ENCODE data around the gene TBC1D14. TPM values are rescaled to one million over a fixed set of nuclear protein-coding genes. Genes with fewer than 3 reads are reported as not detected.

The TBC1D14 gene
- total and polyA plus RNA-seq, 9 of the 15 experiments (the other 6 are each of a cell fraction or from before 2014, with no cell fraction given), result 2.1 to 59.6 (median 44.8) TPM

DNA sequence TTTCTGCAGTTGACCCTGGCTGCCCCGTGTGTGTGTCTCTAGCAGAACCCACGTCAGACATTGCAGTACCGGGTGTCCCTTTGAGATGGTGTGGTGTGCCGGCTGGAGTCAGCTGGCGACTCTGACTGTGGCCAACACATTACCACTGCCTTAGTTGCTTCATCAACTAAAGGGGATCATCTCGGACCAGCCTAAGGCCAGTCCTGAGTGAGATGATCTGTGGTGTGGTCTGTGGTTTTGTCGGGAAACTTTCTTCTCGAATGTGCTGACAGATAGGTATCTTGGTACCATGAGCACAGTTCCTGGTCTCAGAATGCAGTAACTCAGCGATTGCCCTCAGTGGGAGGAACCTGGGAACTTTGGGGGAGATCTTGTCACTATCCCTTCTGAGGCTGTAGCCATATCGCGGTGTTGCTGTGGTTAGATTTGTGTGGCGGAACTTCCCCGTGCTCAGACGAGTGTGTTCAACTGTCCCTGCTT, 15.8 kb downstream of the TBC1D14 start (continued):
- TF ChIP-seq RBM22 (IDR thresholded peaks at IDR 0.05; ENCODE audit: low read depth, low read length, poor library complexity, severe bottlenecking) (no peak), ZNF140 (CRISPR knock-in tag; IDR thresholded peaks at IDR 0.05) (no peak), SRSF7 (optimal IDR thresholded peaks at IDR 0.05; ENCODE audit: low read depth, low read length) (no peak), ZNF445 (CRISPR knock-in tag; IDR thresholded peaks at IDR 0.05; ENCODE audit: low read depth) (no peak), CEBPG (CRISPR knock-in tag; IDR thresholded peaks at IDR 0.05) (peak; percentile 46; the same call in 1 of the 2 replicates), CEBPG (tag; conservative IDR thresholded peaks at IDR 0.05 in 1 of 2, IDR thresholded peaks at IDR 0.05 in 1 of 2) (peak; percentile 31 to 57; a peak in 2 of 4 replicates), MTF1 (CRISPR knock-in tag; IDR thresholded peaks at IDR 0.05; ENCODE audit: borderline replicate concordance) (no peak), ZNF24 (IDR thresholded peaks at IDR 0.05) (no peak), ZNF717 (CRISPR knock-in tag; IDR thresholded peaks at IDR 0.05) (no peak), TAL1 (IDR thresholded peaks at IDR 0.05) (no peak), TEAD2 (tag; IDR thresholded peaks at IDR 0.05) (no peak), HNRNPH1 (optimal IDR thresholded peaks at IDR 0.05; ENCODE audit: low read depth, low read length) (no peak), ETV1 (tag; conservative IDR thresholded peaks at IDR 0.05; ENCODE audit: low read depth) (no peak), SREBF1 (IDR thresholded peaks at IDR 0.05; ENCODE audit: borderline replicate concordance, low read depth, low read length) (no peak)
- TF ChIP-seq, protein P1, sequence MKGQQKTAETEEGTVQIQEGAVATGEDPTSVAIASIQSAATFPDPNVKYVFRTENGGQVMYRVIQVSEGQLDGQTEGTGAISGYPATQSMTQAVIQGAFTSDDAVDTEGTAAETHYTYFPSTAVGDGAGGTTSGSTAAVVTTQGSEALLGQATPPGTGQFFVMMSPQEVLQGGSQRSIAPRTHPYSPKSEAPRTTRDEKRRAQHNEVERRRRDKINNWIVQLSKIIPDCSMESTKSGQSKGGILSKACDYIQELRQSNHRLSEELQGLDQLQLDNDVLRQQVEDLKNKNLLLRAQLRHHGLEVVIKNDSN (CRISPR knock-in tag; IDR thresholded peaks at IDR 0.05), result no peak
- TF ChIP-seq, protein P2, sequence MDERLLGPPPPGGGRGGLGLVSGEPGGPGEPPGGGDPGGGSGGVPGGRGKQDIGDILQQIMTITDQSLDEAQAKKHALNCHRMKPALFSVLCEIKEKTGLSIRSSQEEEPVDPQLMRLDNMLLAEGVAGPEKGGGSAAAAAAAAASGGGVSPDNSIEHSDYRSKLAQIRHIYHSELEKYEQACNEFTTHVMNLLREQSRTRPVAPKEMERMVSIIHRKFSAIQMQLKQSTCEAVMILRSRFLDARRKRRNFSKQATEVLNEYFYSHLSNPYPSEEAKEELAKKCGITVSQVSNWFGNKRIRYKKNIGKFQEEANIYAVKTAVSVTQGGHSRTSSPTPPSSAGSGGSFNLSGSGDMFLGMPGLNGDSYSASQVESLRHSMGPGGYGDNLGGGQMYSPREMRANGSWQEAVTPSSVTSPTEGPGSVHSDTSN (CRISPR knock-in tag; IDR thresholded peaks at IDR 0.05; ENCODE audit: low read depth), result no peak
- TF ChIP-seq, protein P2 (tag; conservative IDR thresholded peaks at IDR 0.05; ENCODE audit: low read depth), result 0 out of 2 replicates have a peak, but pooled peaks have one; percentile 15
- TF ChIP-seq, protein P3, sequence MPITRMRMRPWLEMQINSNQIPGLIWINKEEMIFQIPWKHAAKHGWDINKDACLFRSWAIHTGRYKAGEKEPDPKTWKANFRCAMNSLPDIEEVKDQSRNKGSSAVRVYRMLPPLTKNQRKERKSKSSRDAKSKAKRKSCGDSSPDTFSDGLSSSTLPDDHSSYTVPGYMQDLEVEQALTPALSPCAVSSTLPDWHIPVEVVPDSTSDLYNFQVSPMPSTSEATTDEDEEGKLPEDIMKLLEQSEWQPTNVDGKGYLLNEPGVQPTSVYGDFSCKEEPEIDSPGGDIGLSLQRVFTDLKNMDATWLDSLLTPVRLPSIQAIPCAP (CRISPR knock-in tag; IDR thresholded peaks at IDR 0.05; ENCODE audit: borderline replicate concordance), result no peak
- TF ChIP-seq, protein P4, sequence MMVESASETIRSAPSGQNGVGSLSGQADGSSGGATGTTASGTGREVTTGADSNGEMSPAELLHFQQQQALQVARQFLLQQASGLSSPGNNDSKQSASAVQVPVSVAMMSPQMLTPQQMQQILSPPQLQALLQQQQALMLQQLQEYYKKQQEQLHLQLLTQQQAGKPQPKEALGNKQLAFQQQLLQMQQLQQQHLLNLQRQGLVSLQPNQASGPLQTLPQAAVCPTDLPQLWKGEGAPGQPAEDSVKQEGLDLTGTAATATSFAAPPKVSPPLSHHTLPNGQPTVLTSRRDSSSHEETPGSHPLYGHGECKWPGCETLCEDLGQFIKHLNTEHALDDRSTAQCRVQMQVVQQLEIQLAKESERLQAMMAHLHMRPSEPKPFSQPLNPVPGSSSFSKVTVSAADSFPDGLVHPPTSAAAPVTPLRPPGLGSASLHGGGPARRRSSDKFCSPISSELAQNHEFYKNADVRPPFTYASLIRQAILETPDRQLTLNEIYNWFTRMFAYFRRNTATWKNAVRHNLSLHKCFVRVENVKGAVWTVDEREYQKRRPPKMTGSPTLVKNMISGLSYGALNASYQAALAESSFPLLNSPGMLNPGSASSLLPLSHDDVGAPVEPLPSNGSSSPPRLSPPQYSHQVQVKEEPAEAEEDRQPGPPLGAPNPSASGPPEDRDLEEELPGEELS (CRISPR knock-in tag; IDR thresholded peaks at IDR 0.05; ENCODE audit: borderline replicate concordance), result peak; percentile 73; the same call in 1 of the 2 replicates

All from K562 (cell line).